HG03558 (cell line): ENCODE data around the gene PLIN5.

Experiments
- ATAC-seq: cut with Tn5 transposase; IDR thresholded peaks from one replicate; pipeline ENCODE4 v1.9.1; 2021; ENCODE audit warnings: moderate number of reproducible peaks; ENCODE audit not compliant: unreplicated experiment; ENCODE audit errors: extremely low read depth

Gene PLIN5

DNA sequence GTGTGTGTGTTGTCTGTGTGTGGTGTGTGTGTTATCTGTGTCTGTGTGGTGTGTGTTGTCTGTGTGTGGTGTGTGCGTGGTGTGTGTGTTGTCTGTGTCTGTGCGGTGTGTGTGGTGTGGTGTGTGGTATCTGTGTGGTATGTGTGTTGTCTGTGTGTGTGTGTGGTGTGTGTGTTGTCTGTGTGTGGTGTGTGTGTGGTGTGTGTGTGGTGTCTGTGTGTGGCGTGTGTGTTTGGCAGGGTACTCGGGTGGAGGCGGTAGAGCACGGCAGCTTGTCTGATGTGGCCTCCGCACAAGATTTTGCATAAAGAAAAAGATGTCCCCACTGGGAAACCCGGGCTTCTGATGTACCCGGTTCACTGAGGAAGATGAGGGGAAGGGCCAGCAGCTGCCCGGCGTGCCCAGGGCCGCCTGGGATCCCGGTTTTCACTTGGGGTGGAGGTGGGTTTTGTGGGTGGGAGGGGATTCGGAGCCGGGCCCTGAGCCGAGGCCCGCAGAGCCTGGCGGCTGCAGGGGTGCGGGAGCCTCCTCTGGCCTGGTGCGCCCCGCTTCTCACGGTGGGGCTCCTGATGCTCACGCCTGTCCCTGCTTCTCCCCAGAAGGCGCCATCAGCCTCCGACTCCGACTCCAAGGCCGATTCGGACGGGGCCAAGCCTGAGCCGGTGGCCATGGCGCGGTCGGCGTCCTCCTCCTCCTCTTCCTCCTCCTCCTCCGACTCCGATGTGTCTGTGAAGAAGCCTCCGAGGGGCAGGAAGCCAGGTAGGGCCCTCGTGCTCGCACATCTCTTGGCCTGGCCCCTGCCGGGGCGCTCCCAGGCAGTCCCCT, 41.7 kb downstream of the PLIN5 start:
- no peak for ATAC-seq

- ATAC-seq: no peak
Measured at GRCh38 chr19:4492337-4493103, 42.5 kb downstream of the PLIN5 start.

DNA sequence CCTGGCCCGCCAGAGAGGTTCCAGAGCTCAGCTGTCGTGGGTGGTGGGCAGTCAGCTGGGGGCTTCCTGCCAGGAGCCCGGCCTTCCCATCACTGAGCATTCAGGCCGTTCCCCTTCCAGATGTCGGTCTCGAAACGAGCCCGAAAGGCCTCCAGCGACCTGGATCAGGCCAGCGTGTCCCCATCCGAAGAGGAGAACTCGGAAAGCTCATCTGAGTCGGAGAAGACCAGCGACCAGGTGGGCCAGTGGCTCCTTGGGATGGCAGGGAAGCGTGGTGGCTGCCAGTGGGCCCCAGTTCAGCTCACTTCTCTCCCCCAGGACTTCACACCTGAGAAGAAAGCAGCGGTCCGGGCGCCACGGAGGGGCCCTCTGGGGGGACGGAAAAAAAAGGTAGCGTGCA, 43.6 kb downstream of the PLIN5 start:
- no peak for ATAC-seq

- no peak for ATAC-seq
Measured at GRCh38 chr19:4488496-4488895, 46.5 kb downstream of the PLIN5 start.

GRCh38 chr19:4487572-4487971, 47.5 kb downstream of the PLIN5 start:
- ATAC-seq: no peak

DNA sequence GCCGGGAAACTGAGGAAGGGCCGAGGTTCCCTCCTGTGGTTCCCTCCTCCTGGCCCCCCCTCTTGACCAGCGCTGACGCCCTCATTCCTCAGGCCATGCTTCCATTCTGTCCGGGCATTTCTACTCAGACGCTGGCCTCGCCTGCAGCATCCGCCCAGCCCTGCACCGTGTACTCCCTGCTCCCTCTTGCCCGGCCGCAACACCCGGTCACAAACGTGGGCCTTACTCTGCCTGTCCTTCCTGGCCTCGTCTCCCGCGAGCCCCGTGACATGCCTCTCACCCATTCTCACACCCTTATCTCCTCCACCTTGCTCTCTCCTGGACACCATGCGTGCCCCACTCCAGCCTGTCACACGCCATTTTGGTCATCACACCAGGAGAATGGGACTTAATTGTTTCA, 51.6 kb downstream of the PLIN5 start:
- no peak for ATAC-seq

DNA sequence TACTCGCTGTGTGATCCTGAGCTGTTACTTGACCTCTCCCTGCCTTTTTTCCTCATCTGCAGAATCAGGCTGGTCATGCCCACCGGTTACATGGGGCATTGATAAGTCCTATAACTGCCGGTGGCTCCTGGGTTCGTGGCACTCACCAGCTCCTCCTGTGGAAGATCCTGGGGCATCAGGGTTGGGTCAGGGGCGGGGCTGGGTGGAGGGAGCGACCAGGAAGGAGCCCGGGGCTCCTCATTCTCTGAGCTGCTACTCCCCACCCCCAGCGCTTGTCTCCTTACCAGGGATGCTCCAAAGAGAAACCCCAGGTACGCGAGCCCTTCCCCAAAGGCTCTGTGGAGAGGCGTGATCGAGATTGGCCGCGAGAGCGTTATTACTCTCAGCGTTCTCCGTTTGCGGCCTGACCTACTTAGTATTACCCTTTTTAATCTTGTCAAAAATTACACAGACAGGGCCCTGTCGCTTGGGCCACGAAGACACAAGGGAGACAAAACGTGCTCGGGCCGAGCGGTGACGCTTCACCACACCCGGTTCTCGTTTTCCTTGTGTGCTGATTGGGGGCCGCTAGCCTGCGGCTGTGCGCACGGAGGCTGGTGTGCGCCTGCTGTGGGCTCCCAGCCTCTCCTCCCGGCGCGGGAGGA, 52.2 kb downstream of the PLIN5 start:
- ATAC-seq: no peak

DNA sequence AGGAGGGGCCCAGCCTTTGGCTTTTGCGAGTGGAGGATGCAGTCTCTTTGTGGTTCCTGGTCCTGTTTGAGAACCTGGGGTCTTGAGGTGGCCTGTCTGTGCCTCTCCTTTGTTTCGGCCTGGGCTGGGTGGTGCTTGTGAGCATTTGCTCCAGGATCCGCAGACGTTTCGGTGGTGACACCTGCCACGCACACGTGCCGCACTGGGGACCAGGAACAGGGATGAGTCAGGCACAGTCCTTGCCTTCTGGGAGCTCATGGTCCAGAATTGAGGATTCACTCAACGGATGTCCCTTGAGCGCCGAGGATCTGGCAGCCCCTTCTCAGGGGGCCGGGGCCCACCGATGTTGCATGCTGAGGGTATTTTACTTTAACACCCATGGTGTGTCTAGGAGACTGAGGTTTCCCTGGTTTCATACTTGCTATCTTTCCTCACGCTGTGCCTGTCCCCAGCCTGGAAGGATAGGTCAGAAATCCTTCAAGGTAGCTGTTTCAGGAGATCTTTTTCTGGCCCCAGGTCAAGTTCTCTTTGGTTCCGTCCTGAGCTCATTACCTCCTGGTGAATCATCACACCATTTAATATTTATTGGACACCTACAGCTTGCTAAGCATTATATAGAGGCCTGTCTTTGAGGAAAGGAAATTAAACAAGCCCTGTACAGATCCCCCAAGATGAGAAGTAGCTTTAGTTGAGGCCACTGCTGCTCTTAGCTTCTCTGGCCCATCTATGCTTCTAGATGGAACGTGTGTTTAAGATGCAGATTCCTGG, 57.8 kb downstream of the PLIN5 start:
- no peak for ATAC-seq

DNA sequence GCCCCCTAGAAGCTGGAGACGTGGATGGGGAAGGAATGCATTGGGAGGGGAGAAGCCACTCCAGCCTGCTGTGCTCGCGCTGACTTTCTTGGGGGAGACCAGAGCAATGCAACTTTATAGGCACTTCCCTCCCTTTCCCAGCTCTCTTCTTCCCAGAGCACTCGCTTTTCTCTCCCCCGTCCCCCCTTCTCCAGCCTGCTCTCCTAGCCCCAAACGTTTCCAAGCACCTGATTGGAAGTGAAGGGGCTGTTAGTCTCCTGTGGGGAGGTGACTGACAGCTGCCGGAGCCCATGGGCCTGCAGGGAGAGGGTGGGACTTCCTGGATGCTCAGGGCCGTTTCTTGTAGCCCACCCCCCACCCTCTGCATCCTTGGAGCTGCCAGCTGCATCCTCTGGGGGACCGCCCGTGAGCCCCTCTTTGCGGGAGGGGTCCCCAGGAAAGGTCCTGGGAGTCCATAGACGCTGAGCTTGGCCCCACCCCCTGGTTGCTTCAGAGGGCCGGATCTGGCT, 60.5 kb downstream of the PLIN5 start:
- ATAC-seq: no peak

DNA sequence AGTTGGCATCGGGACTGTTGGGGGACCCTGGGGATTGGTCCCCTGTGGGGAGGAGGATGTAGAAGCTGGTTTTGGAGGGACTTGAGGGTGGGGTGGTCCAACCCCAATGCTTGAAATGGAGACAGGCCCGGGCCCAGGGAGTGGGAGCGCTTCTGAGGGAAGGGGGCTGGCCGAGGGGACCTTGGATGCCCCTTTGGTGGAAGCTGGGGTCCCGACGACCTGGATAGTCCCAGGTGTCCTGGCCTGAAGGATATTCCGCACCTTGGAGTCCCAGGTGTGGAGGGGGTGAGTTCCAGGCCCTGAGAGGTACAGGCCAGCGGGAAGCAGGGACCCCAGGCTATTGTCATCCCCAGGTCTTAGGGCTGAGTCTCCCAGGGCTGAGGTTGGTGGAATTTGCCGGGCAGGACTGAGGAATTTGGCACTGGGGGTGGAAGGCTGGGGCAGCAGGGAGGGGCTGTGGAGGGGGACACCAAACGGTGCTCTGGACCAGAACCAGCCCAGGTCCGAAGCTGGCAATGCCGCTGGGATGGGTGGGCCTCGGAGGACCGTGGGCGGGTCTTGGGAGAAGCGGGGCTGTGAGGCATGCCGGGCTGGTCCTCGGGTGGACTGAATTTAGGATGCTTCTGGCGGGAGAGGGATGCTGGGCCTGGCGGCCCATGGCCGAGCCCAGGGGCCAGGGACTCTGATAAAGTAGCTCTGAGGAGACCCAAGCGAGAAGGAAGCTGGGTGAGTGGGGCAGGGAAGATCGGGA, 61.1 kb downstream of the PLIN5 start:
- no peak for ATAC-seq

- no peak for ATAC-seq
Measured at GRCh38 chr19:4473011-4473762, 61.8 kb downstream of the PLIN5 start.
